ENCODE results near the gene AKR1E2. TPM values are rescaled to one million over a fixed set of nuclear protein-coding genes. Genes with fewer than 3 reads are reported as not detected.

The AKR1E2 gene
- total and polyA plus RNA-seq, 3 experiments from 2014 or later = 2.5 to 2.6 TPM; not detected in 1

- peak overlapping the region in 2 of 8 donors; percentile 58 to 65 for H3K27ac Mint-ChIP-seq
- DNase-seq = no peak
- POLR2A ChIA-PET = no interaction called here
These were observed 22.5 kb downstream of the AKR1E2 start for GRCh38 chr10:4848356-4849041.

GRCh38 chr10:4849042-4849402 is 23.0 kb downstream of the AKR1E2 start:
- Histone ChIP-seq H3K27ac (ENCODE audit: low read depth, low read length) (peak overlapping the region; percentile 62), H3K9me3 (ENCODE audit: low read length) (no peaks in the 10 kb centered on the region), H3K36me3 (ENCODE audit: insufficient read depth, low read length) (no peaks in the 10 kb centered on the region), H3K4me3 (ENCODE audit: low read length) (no peak overlapping the region), H3K4me1 (ENCODE audit: insufficient read depth, low read length) (no peaks in the 10 kb centered on the region), H3K27me3 (ENCODE audit: insufficient read depth, low read length, poor library complexity, severe bottlenecking) (no peaks in the 10 kb centered on the region)
- Mint-ChIP-seq H3K27ac (peak overlapping the region in 1 of 8 donors; percentile 58), H3K36me3 (no peaks in the 10 kb centered on the region), H3K9me3 (no peaks in the 10 kb centered on the region), H3K27me3 (peaks cover 2 to 11% of the 10 kb centered on the region in 2 donors), H3K4me1 (peaks cover 5 to 7% (median 5%) of the 10 kb centered on the region in 3 donors), H3K4me3 (no peak overlapping the region)
- ChIA-PET POLR2A (no interaction called here), CTCF (interaction anchor here (0.9 to 4.2 kb wide), 11 partner anchors 8 to 774 kb away, joined by 3 to 44 read pairs (median 5); no protein-coding TSS in a partner anchor)
- DNase-seq = no peak

More at GRCh38 chr10:4848356-4849041, 22.5 kb downstream of the AKR1E2 start:
- peak overlapping the region; percentile 62 for H3K27ac ChIP-seq (ENCODE audit: low read depth, low read length)
- no peaks in the 10 kb centered on the region for H3K9me3 ChIP-seq (ENCODE audit: low read length)
- no peaks in the 10 kb centered on the region for H3K36me3 ChIP-seq (ENCODE audit: insufficient read depth, low read length)
- CTCF ChIA-PET = interaction anchor here (2.5 to 4.2 kb wide), 3 partner anchors 11 to 774 kb away, joined by 19 to 44 read pairs (median 28); no protein-coding TSS in a partner anchor
- Mint-ChIP-seq H3K9me3 (no peaks in the 10 kb centered on the region), H3K27me3 (peaks cover 2 to 14% of the 10 kb centered on the region in 2 donors), H3K4me3 (no peak overlapping the region), H3K36me3 (no peaks in the 10 kb centered on the region), H3K4me1 (peaks cover 5 to 7% (median 5%) of the 10 kb centered on the region in 3 donors)
- H3K27me3 ChIP-seq (ENCODE audit: insufficient read depth, low read length, poor library complexity, severe bottlenecking) = no peaks in the 10 kb centered on the region
- no peak overlapping the region for H3K4me3 ChIP-seq (ENCODE audit: low read length)
- H3K4me1 ChIP-seq (ENCODE audit: insufficient read depth, low read length) = no peaks in the 10 kb centered on the region

- H3K27me3 ChIP-seq (ENCODE audit: insufficient read depth, low read length, poor library complexity, severe bottlenecking) = no peaks in the 10 kb centered on the region
- POLR2A ChIA-PET = no interaction called here
- H3K36me3 Mint-ChIP-seq = no peaks in the 10 kb centered on the region
- no peak overlapping the region for H3K27ac ChIP-seq (ENCODE audit: low read depth, low read length)
- peak; percentile 61 to 82 (median 70) for DNase-seq
- H3K9me3 Mint-ChIP-seq = no peaks in the 10 kb centered on the region
- H3K4me3 ChIP-seq (ENCODE audit: low read length) = no peak overlapping the region
- peak overlapping the region in 2 of 8 donors; percentile 38 to 78 for H3K27ac Mint-ChIP-seq
- H3K4me1 ChIP-seq (ENCODE audit: insufficient read depth, low read length) = no peaks in the 10 kb centered on the region
- peaks cover 5 to 7% (median 5%) of the 10 kb centered on the region in 3 donors for H3K4me1 Mint-ChIP-seq
- peaks cover 2 to 9% of the 10 kb centered on the region in 2 donors for H3K27me3 Mint-ChIP-seq
- H3K9me3 ChIP-seq (ENCODE audit: low read length) = no peaks in the 10 kb centered on the region
- H3K36me3 ChIP-seq (ENCODE audit: insufficient read depth, low read length) = no peaks in the 10 kb centered on the region
- CTCF ChIA-PET = interaction anchor here (0.7 to 4.2 kb wide), 15 partner anchors 8 to 773 kb away, joined by 3 to 44 read pairs (median 4); no protein-coding TSS in a partner anchor
- H3K4me3 Mint-ChIP-seq = peak overlapping the region in 1 of 7 donors; percentile 45
These were observed 23.7 kb downstream of the AKR1E2 start for GRCh38 chr10:4849555-4850242.

- Histone ChIP-seq H3K9me3 (ENCODE audit: low read length) (no peaks in the 10 kb centered on the region), H3K27me3 (ENCODE audit: insufficient read depth, low read length, poor library complexity, severe bottlenecking) (no peaks in the 10 kb centered on the region), H3K36me3 (ENCODE audit: insufficient read depth, low read length) (no peaks in the 10 kb centered on the region), H3K27ac (ENCODE audit: low read depth, low read length) (no peak overlapping the region), H3K4me1 (ENCODE audit: insufficient read depth, low read length) (no peaks in the 10 kb centered on the region), H3K4me3 (ENCODE audit: low read length) (no peak overlapping the region)
- ChIA-PET POLR2A (no interaction called here), CTCF (interaction anchor here (0.7 to 4.2 kb wide), 13 partner anchors 9 to 772 kb away, joined by 3 to 44 read pairs (median 4); no protein-coding TSS in a partner anchor)
- peaks cover 2 to 9% of the 10 kb centered on the region in 2 donors for H3K27me3 Mint-ChIP-seq
- no peak overlapping the region for H3K4me3 Mint-ChIP-seq
- peaks cover 5 to 7% (median 5%) of the 10 kb centered on the region in 3 donors for H3K4me1 Mint-ChIP-seq
- H3K36me3 Mint-ChIP-seq = no peaks in the 10 kb centered on the region
- no peak for DNase-seq
- H3K9me3 Mint-ChIP-seq = no peaks in the 10 kb centered on the region
- H3K27ac Mint-ChIP-seq = no peak overlapping the region
These were observed 24.4 kb downstream of the AKR1E2 start for GRCh38 chr10:4850397-4850796.

GRCh38 chr10:4851176-4851575 is 25.2 kb downstream of the AKR1E2 start:
- H3K4me1 Mint-ChIP-seq = peaks cover 5 to 7% (median 5%) of the 10 kb centered on the region in 3 donors
- no peak overlapping the region for H3K4me3 Mint-ChIP-seq
- Histone ChIP-seq H3K4me1 (ENCODE audit: insufficient read depth, low read length) (no peaks in the 10 kb centered on the region), H3K9me3 (ENCODE audit: low read length) (no peaks in the 10 kb centered on the region), H3K27me3 (ENCODE audit: insufficient read depth, low read length, poor library complexity, severe bottlenecking) (no peaks in the 10 kb centered on the region), H3K4me3 (ENCODE audit: low read length) (no peak overlapping the region), H3K27ac (ENCODE audit: low read depth, low read length) (no peak overlapping the region), H3K36me3 (ENCODE audit: insufficient read depth, low read length) (no peaks in the 10 kb centered on the region)
- CTCF ChIA-PET = interaction anchor here (4.2 kb wide), 2 partner anchors 13 to 583 kb away, joined by 28 to 44 read pairs; no protein-coding TSS in a partner anchor
- POLR2A ChIA-PET = no interaction called here
- no peak for DNase-seq
- no peaks in the 10 kb centered on the region for H3K9me3 Mint-ChIP-seq
- H3K27ac Mint-ChIP-seq = no peak overlapping the region
- H3K27me3 Mint-ChIP-seq = peaks cover 2 to 9% of the 10 kb centered on the region in 2 donors
- H3K36me3 Mint-ChIP-seq = no peaks in the 10 kb centered on the region

- no peak overlapping the region for H3K27ac Mint-ChIP-seq
- H3K27ac ChIP-seq (ENCODE audit: low read depth, low read length) = no peak overlapping the region
- DNase-seq = no peak
- POLR2A ChIA-PET = no interaction called here
- H3K9me3 ChIP-seq (ENCODE audit: low read length) = no peaks in the 10 kb centered on the region
- CTCF ChIA-PET = interaction anchor here (1.3 to 4.2 kb wide), 2 partner anchors 8 to 582 kb away, joined by 3 to 28 read pairs; no protein-coding TSS in a partner anchor
- no peaks in the 10 kb centered on the region for H3K4me1 ChIP-seq (ENCODE audit: insufficient read depth, low read length)
- no peaks in the 10 kb centered on the region for H3K36me3 Mint-ChIP-seq
- H3K27me3 Mint-ChIP-seq = peaks cover 2 to 9% of the 10 kb centered on the region in 2 donors
- no peaks in the 10 kb centered on the region for H3K36me3 ChIP-seq (ENCODE audit: insufficient read depth, low read length)
- no peaks in the 10 kb centered on the region for H3K27me3 ChIP-seq (ENCODE audit: insufficient read depth, low read length, poor library complexity, severe bottlenecking)
- no peak overlapping the region for H3K4me3 ChIP-seq (ENCODE audit: low read length)
- no peak overlapping the region for H3K4me3 Mint-ChIP-seq
- peaks cover 5 to 7% (median 5%) of the 10 kb centered on the region in 3 donors for H3K4me1 Mint-ChIP-seq
- H3K9me3 Mint-ChIP-seq = no peaks in the 10 kb centered on the region
These were observed 25.8 kb downstream of the AKR1E2 start for GRCh38 chr10:4851846-4852245.

- peaks cover 0 to 2% (median 0%) of the 10 kb centered on the region in 5 donors for H3K9me3 Mint-ChIP-seq
- Histone ChIP-seq H3K36me3 (ENCODE audit: insufficient read depth, low read length) (no peaks in the 10 kb centered on the region), H3K27ac (ENCODE audit: low read depth, low read length) (peak overlapping the region; percentile 0), H3K4me3 (ENCODE audit: low read length) (no peak overlapping the region), H3K27me3 (ENCODE audit: insufficient read depth, low read length, poor library complexity, severe bottlenecking) (no peaks in the 10 kb centered on the region), H3K4me1 (ENCODE audit: insufficient read depth, low read length) (no peaks in the 10 kb centered on the region), H3K9me3 (ENCODE audit: low read length) (no peaks in the 10 kb centered on the region)
- CTCF ChIA-PET = no interaction called here
- no peak overlapping the region for H3K27ac Mint-ChIP-seq
- H3K36me3 Mint-ChIP-seq = no peaks in the 10 kb centered on the region
- H3K4me3 Mint-ChIP-seq = no peak overlapping the region
- no peak for DNase-seq
- H3K27me3 Mint-ChIP-seq = peaks cover 0 to 9% of the 10 kb centered on the region in 2 donors
- POLR2A ChIA-PET = no interaction called here
- no peaks in the 10 kb centered on the region for H3K4me1 Mint-ChIP-seq
These were observed 40.1 kb downstream of the AKR1E2 start for GRCh38 chr10:4865945-4866661.
